ENCODE measurements around the gene ZNF282. TPM values are rescaled to one million over a fixed set of nuclear protein-coding genes. Genes with fewer than 3 reads are reported as not detected.

ZNF282 gene
- total RNA-seq, result 18.5 and 22.1 TPM in 2 replicates

GRCh38 chr7:149195180-149196150 is at the start of gene ZNF282:
ZNF282 (plus strand) TSS chr7:149195546; CDS start chr7:149195590, 44 bp downstream.
- peak; percentile 63 for TF ChIP-seq CTCF (conservative IDR thresholded peaks at IDR 0.05; ENCODE audit: low read depth, low read length)
- peak; percentile 16 for DNase-seq (ENCODE audit: low read depth)
- peak within 1 kb of the TSS; percentile 66 for H3K4me3 ChIP-seq (ENCODE audit: low read depth, low read length)

GRCh38 chr7:149147072-149147751 is 48.1 kb upstream of the ZNF282 start, which contains the start of gene ZNF398:
ZNF398 (plus strand) TSS chr7:149147453; CDS start chr7:149147743, 290 bp downstream.
- no peak for DNase-seq (ENCODE audit: low read depth)
- peak; percentile 46 for TF ChIP-seq CTCF (conservative IDR thresholded peaks at IDR 0.05; ENCODE audit: low read depth, low read length)

GRCh38 chr7:149147752-149148653 is 47.3 kb upstream of the ZNF282 start:
- peak overlapping the region; percentile 90 for H3K4me3 ChIP-seq (ENCODE audit: low read depth, low read length)
- TF ChIP-seq CTCF (conservative IDR thresholded peaks at IDR 0.05; ENCODE audit: low read depth, low read length), result no peak
- DNase-seq (ENCODE audit: low read depth), result no peak

More at GRCh38 chr7:149147072-149147751, 48.1 kb upstream of the ZNF282 start, which contains the start of gene ZNF398:
- H3K4me3 ChIP-seq (ENCODE audit: low read depth, low read length), result peak within 1 kb of the TSS; percentile 90

GRCh38 chr7:149150981-149151380 is 44.4 kb upstream of the ZNF282 start:
- no peak for DNase-seq (ENCODE audit: low read depth)
- no peak for TF ChIP-seq CTCF (conservative IDR thresholded peaks at IDR 0.05; ENCODE audit: low read depth, low read length)
- no peak overlapping the region for H3K4me3 ChIP-seq (ENCODE audit: low read depth, low read length)

GRCh38 chr7:149153346-149153745 is 42.0 kb upstream of the ZNF282 start:
- no peak overlapping the region for H3K4me3 ChIP-seq (ENCODE audit: low read depth, low read length)
- DNase-seq (ENCODE audit: low read depth), result no peak
- TF ChIP-seq CTCF (conservative IDR thresholded peaks at IDR 0.05; ENCODE audit: low read depth, low read length), result no peak

GRCh38 chr7:149154056-149154455 is 41.3 kb upstream of the ZNF282 start:
- no peak for TF ChIP-seq CTCF (conservative IDR thresholded peaks at IDR 0.05; ENCODE audit: low read depth, low read length)
- no peak overlapping the region for H3K4me3 ChIP-seq (ENCODE audit: low read depth, low read length)
- DNase-seq (ENCODE audit: low read depth), result no peak

Measured in epithelial cell of proximal tubule (primary cell).